HG03064 (cell line): ENCODE results near the gene WWC1.

ENCODE experiments used
- ATAC-seq: cut with Tn5 transposase; IDR thresholded peaks from one replicate; pipeline ENCODE4 v1.9.1; 2021; ENCODE audit warnings: low read depth; ENCODE audit not compliant: unreplicated experiment

WWC1 gene

DNA sequence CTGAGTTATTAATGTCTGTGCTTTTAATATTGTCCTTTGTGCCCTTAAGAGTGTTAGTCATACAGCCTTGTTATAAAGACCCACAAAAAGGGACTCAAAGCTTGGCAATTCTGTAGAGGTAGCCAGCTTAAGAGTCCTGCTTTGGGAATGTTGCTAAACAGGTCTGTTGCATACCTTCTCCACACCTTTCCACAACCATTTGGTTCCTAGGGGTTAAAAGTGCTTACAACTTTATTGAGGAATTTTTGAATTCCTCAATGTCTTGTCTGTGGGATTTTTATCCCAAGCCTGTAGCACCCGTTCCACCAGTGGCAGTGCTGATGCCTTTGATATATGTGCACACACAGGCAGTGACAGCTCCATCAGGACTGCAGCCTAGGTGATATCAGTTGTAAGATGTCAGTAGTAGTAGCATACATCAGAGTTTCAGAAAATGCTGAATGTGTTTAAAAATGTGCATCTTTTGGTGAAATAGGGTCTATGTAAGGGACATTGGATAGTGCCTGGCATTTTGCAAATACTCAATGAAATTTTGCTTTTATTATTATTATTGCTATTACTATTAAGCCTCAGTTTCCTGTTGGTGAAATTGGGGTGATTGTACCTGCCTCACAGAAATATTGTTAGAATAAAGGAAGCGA lies 68.5 kb downstream of the WWC1 start:
- ATAC-seq = no peak

DNA sequence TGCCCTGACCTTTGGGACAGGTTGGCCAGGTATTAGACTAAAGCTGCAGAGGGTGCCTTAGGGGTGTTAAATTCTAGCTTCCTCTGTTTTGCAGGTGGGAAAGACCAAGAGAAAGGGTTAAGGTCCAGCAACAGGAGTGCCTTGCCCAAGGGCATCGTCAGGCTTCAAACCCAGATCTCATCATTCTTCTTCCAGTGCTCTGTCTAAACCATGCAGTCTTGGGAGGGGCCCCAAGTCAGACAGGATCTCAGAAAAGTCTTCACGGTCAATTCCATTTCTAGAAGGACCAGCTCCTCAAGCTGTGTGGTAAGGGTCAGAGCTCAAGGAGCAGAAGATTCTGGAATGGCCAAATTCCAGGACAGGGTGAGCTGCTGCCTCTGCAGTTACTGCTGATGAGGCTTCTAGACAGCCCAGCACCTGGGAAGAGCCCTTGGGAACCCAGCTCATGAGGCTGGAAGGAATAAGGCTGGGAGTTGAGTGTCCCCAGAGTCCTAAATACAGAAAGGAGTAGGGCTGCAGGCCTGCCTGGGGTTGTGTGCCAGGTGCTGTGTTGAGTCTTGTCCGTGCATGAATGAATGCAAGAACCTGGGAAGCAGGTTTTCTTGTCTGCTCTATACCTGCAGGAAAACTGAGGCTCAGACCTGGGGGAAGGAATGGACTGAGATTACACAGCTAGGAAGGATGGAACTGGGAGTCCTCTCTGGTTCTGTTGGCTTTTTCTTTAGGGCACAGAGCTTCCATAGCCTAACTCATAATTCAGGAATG lies 69.3 kb downstream of the WWC1 start:
- no peak for ATAC-seq

DNA sequence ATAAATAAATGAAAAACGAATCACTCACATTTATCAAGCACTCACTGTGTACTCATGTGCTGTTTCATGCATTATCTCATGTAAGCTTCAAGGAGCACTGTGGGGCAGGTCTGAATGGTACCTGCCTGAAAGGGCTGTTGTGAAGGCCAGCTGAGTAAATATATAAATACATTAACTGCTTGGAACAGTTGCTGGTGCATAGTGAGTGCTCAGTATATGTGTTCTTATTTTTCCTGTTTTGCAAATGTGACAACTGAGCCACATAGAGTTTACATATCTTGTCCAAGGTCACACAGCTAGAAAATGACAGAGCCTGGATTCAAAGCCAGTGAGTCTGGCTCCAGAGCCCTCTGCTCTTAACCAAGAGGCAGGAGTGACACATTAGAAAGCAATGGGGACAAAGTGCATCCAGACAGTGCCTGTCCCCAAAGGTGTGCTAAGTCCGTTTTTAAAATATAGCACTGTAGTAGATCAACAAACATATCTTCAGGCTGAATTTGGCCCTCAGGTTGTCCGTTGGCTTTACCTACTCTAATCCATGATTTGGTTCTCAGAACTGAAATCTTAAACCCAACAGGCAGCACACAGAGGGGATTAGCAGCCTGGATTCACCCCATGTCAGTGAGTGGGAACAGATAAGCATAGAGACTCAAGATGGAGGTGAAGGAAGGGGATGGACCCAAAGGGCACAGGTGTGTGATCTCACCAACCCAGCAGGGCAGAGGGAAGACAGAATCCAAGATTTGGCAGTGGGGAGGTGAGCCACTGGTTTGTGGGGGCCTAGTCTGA lies 70.8 kb downstream of the WWC1 start:
- ATAC-seq = no peak

DNA sequence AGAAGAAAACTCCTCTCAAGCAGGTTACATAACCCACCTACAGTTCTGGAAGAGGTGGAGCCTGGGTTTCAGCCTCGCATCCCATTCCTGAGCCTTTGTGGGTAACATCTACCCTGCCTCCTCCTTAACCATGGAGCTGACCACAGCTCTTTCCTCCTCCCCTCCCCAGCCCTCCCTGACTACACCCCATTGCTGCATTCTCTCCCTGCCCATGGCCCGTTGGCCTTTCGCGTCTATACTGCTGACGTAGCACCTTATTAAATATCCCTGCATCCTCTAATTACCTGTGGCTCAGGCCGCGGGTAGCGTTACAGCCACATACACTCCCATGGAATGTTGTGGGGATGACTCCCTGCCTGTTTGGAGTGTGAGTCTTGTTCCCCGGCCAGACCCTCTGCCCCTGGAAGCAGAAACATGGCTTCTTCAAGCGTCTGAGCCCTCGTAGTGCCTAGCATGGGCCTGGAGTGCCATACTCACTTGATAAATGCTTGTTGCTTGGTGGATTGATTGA lies 72.8 kb downstream of the WWC1 start:
- ATAC-seq = no peak

DNA sequence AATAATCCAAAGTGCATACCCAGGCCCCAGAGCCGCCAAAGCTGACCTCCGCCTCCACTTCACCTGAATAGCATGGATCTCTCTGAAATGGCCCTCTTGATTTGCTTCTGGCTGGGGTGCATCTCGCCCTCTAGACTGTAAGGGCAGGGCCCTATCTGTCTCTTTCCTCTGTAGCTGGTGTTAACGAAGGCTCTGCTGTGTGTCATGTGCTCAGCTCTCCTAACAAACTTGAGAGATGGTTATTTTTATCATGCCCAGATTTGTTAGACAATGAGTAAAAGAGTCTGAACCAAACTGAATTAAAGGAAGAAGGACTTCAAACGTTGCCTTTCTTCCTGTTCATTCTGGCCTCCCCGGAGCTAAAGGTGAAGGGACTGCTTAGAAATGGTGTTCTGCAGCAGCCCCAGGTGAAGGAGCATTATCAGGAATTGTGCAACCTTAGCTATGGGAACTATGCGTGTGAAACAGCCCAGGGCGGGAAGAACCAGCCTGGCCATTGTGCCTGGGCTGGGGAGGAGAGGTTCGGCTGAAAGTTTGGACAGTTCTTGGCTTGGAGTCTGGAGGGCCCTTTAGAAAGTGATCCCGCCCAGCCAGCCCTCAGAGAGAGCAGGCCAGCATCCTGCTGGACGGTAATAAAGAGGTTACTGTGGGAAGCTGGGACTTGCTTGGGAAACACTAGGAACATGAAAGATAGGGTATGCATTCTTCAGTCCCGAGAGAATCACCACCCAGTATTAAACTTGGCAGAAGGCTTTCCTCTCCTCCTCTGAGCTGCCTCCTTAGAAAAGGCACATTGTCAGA lies 73.5 kb downstream of the WWC1 start:
- no peak for ATAC-seq

DNA sequence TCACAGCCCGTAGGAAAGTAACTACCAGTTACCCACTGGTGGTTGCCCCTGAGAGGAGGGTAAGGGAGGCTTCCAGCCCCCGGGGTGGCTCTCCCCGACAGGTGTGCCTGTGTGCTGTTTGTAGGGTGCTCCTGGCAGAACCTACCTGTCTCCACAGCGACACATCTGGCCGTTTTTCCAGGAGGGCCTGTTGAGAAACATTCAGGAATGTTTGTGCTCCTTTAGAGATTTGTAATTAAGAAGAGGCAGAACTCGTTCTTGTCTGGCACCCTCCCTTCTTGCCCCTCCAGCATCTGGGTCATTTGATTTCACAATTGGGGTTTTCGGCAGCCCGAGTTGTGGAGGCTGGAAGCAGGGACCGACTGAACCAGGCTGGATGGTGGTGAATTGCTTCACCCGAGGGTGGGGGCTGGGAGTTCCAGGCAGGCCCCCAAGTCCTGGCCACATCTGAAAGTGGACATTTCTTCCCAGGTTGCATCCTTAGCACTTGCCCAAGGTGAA lies 74.2 kb downstream of the WWC1 start:
- no peak for ATAC-seq

DNA sequence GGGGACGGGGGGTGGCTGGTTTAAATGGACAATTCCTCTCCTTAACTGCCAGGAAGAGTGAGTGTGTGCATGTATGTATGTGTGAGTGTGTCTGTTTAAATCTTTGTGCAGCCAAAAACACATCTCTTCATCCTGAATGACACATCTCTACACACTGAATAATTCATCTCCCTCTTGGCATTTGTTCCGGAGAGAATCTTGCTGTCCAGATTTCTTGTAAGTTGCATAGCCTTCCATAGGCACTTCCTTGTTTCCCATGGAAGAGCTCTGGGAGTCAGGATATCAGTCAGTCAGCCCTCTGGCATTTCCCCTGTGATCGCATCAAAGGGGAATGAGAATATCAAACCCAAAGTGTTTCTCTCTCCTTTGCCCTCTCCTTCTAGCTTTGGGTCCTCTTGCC lies 74.7 kb downstream of the WWC1 start:
- ATAC-seq = no peak

DNA sequence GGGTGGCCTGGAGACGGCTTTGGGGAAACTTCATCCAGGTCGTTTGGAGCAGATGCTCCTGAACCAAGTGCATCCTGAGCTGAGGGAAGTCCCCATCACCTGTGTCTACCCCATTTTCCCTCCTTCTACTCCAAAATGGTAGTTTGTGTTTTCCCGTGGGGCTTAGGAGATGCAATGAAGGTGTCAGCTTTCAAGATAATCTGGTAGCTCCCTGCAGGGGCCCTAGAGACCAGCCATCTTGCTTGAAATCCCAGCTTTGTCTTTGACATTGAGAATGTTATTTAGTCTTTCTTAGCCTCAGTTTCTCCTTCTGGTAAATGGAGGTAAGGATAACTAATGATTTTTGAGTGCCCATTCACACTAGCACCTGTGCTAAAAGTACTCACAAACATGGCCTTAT lies 77.4 kb downstream of the WWC1 start:
- ATAC-seq = no peak

DNA sequence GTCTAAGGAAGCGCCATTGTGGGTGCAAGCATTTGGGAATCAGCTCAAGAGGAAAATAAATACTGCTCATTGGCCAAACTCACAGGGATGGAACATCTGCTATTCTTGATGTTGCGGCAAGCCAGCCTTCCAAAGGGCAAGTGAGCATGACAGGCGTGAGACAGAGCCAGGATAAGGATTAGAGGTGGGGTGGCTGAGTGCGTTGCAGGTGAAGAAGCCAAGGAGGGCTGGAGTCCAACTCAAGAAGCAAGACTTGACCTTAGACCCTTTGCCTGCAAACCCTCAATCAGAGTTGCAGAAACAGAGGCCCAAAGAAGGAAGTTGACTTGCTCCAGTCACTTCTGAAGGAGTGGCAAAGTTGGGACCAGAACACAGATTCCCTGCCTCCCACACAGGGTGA lies 79.4 kb downstream of the WWC1 start:
- no peak for ATAC-seq

DNA sequence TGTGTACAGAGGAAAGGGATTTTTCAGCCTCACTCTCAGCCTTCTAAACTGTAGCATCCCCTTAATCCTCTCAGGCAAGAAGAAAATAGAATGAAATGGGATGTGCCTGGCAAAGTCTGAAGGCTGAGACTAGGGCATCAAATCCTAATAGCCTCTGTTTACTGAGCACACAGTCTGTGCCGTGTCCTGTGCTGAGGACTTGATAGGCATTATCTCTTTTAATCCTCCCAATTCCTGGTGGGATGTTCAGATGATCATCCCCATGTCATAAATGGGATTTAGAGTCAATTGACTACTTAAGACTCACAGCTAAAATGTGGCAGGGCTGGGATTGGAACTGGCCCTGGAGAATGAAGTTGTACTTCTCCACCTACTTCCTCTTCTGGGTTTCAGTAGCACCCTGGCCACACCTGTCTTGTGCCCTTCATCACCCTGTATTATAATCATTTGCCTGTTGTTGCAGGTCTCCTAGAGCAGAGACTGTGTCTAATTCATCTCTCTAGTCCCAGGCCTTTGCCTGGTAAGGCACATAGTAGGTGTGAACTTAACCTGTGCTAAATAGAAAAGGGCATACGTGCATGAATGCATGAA lies 81.0 kb downstream of the WWC1 start:
- no peak for ATAC-seq

DNA sequence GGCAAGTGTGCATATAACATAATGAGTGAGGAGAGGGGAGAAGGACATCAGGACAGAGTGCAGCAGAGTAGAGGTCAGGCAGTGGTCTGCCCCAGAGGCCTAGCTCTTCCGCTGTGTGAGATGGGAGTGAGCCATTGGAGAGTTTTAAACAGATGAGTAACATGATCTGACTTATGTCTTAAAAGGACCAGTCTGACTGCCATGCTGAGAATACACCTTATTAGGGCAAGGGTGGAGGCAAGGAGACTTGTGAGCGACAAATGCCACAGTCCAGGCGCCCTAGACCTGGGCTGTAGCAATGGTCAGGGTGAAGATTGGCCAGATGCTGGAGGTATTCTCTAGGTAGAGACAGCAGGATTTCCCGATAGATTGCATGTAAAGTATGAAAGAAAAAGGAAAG lies 83.1 kb downstream of the WWC1 start:
- ATAC-seq = no peak

DNA sequence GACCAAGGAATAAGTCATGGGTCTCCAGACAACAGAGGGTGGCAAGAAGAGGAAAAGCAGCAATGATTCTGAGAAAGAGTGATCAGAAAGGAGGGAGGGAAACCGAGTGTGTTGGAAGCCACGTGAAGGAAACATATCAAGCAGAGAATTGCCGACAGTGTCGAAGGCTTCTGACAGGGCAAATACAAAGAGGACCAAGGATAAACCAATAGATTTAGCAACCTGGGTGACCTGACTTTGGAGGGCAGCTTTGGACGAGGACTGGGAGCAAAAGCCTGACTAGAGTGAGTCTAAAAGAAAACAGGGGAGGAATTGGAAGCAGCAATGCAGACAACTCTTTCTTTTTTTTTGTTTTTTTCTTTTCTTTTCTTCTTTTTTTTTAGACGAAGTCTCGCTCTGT lies 83.8 kb downstream of the WWC1 start:
- ATAC-seq = no peak

DNA sequence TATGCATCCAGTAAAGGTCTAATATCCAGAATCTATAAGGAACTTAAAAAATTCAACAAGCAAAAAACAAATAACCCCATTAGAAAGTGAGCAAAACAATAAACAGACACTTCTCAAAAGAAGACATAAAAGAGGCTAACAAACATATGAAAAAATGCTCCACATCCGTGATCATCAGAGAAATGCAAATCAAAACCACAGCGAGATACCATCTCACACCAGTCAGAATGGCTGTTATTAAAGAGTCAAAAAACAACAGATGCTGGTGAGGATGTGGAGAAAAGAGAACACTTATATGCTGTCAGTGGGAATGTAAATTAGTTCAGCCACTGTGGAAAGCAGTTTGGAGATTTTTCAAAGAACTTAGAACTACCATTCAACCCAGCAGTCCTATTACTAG lies 86.1 kb downstream of the WWC1 start:
- ATAC-seq = no peak

DNA sequence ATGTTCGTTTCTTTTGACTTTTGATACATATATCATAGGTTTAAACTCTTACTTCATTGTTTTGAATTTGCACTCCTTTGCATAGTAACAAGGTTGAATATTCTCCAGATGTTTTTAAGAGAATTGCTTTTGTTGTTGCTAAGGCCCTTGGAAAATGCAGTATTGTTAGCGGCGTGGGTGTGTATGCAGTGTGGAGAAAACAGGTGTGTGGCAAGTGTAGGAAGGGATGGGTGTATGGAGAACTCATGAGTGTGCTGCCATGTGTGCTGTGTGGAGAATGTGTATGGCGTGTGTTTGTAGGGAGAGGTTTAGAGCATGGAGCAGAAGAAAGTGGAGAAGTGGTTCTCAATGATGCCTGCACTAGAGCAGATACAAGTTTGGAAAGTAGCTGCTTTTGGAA lies 87.3 kb downstream of the WWC1 start:
- ATAC-seq = no peak

DNA sequence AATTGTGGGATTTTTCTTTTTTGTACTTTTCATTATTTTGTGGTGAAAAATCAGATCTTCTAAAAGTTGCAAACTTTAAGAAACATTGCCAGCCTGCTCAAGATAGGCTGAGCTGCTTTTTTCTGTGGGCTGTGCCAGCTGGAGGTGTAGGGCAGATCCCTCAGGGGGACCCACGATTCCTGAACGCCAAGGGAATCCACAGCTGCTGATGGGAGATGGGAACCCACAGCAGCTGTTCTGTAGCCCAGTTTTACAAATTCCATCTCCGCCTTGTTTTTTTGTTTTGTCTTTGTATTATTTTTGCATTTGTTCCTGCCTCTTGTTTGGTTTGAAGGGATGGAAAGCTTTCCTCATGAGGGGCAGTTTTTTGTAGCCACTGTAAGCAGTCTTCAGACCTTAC lies 91.0 kb downstream of the WWC1 start:
- no peak for ATAC-seq

DNA sequence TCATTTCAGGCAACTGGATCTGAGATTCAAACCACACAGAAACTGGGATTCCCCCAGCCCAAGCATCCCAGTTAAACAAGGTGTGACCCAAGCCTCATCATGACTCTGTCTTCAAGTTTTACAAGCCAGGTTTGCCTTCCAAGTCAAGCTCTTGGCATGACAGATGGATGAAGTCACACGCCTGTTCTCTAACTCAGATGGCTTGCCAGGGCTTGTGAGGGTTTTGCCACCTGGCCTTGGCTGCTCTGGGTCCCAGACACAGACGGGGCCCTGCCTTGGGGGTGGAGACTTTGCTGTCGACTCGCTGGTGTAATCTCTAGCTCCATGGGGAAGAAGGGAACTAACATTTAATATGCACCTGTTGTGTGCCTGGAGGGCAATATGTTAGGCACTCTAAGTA lies 99.0 kb downstream of the WWC1 start:
- ATAC-seq = no peak

DNA sequence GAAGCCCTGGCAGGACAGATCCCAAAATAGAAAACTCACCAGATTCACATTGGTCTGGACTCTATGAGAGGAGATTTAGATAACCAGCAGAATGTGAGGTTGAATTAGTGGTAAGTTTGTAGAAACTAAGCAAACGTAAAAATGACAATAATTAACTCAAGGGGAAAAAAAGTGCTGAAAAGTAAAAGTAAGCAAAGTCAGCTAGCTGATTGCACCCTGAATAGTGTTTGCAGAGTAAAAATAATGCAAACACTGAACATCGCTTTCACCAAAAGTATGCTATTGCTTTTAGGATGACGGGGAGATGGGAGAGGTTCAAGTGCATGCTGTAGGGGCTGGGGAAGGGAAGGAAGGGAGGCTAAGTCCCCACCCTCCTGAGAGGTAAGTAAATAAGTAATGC lies 102.3 kb downstream of the WWC1 start:
- ATAC-seq = no peak

DNA sequence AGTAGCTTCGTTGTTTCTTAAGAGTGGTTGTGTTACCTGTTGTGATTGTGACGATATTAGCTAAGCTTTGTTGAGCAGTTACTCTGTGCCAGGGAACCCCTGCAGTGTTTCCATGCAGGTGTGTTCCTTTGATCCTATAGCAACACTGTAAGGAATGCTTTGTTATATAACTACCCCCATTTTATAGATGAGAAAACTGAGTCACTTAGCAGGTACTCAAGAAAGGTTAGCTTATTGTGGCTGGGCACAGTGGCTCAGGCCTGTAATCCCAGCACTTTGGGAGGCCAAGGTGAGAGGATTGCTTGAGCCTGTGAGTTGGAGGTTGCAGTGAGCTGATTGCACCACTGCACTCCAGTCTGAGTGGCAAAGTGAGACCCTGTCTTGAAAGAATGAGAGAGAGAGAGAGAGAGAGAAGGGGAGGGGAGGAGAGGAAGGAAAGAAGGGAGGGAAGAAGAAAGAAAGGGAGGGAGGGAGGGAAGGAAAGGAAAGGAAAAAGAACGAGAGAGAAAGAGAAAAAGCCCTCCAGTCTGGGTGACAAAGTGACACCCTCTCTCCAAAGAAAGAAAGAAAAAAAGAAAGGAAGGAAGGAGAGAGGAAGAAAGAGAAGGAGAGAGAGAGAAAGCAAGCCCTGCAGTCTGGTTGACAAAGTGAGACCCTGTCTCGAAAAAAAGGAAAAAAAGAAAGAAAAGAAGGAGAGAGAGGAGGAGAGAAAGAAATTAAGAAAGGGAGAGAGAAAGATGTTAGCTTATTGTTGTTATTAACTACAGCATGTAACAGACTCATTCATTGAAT lies 109.2 kb downstream of the WWC1 start:
- no peak for ATAC-seq

DNA sequence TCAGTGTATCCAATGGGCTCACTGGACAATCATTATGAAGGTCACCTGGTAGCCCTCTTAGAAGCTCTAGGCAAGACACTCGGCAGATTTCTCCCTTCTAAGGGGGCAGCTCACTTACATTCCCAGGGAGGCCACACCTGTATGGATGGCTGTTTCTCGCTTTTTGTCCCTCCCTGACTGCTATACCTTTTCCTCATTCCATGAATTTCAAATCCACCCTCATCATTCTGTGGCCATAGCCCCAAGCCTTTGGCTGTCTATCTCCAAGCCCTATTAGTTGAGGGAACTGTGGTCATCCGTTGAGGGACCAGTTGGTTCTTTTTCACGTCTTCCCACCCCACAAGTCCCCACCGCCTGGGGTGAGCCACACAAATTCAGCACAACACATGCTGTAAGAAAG lies 109.8 kb downstream of the WWC1 start:
- ATAC-seq = no peak
